ENCODE results near the gene CFAP77.

- no peak for TF ChIP-seq CTCF (IDR thresholded peaks at IDR 0.05; ENCODE audit: insufficient read depth, low read depth, low read length)
- no peak for TF ChIP-seq EZH2 (IDR thresholded peaks at IDR 0.05; ENCODE audit: insufficient read depth, low read length)
Observed at GRCh38 chr9:132605387-132605786, 195.4 kb downstream of the CFAP77 start.
